ENCODE measurements around the gene ARHGEF1. TPM values are rescaled to one million over a fixed set of nuclear protein-coding genes. Genes with fewer than 3 reads are reported as not detected.

The ARHGEF1 gene
- total RNA-seq, 1 experiment from 2014 or later: 69.5 TPM

DNA sequence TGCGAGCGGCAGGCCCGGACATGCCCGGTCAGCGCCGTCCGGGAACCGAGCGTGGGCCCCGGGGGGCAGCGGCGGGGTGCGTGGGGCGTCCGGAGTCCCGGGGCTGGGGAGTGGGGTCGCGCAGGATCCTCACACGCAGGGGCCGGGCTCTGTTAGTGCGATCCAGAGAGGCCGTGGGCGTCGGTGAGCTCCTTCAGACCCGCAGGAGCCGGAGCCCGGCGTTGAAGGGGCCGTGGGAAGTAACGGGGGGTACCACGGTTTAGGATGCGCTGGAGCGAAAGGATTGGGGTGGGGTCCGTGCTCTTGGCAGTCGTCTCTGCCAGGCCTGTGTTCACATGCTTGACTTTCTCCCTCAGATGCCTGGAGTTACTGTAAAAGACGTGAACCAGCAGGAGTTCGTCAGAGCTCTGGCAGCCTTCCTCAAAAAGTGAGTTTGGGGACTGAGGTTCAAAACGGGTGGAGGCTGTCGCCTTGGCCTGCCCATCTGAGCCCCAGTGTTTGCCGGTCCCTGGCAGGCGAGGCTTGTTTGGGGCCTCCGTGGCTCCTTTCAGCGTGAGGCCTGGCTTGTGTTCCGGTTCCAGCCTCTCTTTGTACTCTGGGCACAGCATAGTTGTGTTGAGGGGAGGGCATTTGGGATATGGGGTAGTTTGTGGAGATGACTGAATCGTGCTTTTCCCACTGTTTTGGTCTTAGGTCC is 22.4 kb upstream of the ARHGEF1 start:
- Histone ChIP-seq H3K4me3 (ENCODE audit: low read depth in 2 of 2, low read length in 2 of 2) (peak overlapping the region; percentile 94), H3K27ac (ENCODE audit: low read length) (peak overlapping the region; percentile 94), H3K9me3 (ENCODE audit: control insufficient read depth, insufficient read depth, low read depth, low read length) (no peaks in the 10 kb centered on the region), H3K27me3 (ENCODE audit: control insufficient read depth, insufficient read depth, low read length) (no peaks in the 10 kb centered on the region), H3K4me1 (ENCODE audit: control insufficient read depth, insufficient read depth, low read length) (peaks cover 28% of the 10 kb centered on the region), H3K36me3 (ENCODE audit: control insufficient read depth, insufficient read depth, low read length) (peaks cover 30% of the 10 kb centered on the region)
- ChIA-PET CTCF (interaction anchor here (0.5 kb wide), 1 partner anchor 82 kb away, joined by 7 read pairs; no protein-coding TSS in a partner anchor), POLR2A (interaction anchor here (0.5 to 1.4 kb wide), 3 partner anchors 10 to 81 kb away, joined by 3 to 8 read pairs (median 4); no protein-coding TSS in a partner anchor)
- 0 out of 2 replicates have a peak, but pooled peaks have one; percentile 26 for TF ChIP-seq SIN3A (IDR thresholded peaks at IDR 0.05; ENCODE audit: borderline replicate concordance, insufficient read depth, low read depth, low read length)
- TF ChIP-seq, protein P1, sequence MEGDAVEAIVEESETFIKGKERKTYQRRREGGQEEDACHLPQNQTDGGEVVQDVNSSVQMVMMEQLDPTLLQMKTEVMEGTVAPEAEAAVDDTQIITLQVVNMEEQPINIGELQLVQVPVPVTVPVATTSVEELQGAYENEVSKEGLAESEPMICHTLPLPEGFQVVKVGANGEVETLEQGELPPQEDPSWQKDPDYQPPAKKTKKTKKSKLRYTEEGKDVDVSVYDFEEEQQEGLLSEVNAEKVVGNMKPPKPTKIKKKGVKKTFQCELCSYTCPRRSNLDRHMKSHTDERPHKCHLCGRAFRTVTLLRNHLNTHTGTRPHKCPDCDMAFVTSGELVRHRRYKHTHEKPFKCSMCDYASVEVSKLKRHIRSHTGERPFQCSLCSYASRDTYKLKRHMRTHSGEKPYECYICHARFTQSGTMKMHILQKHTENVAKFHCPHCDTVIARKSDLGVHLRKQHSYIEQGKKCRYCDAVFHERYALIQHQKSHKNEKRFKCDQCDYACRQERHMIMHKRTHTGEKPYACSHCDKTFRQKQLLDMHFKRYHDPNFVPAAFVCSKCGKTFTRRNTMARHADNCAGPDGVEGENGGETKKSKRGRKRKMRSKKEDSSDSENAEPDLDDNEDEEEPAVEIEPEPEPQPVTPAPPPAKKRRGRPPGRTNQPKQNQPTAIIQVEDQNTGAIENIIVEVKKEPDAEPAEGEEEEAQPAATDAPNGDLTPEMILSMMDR (IDR thresholded peaks at IDR 0.05): no peak
- DNase-seq (ENCODE audit: low read depth, low spot score): no peak
- intact Hi-C loops (cut with micrococcal nuclease; ENCODE audit: unreplicated experiment) (no loop called here), in situ Hi-C loops (cut with HindIII; ENCODE audit: low pct_unique_long_range_greater_than_20kb, low sequenced_read_pairs) (no loop called here)
- no TSS peak for BruUV-seq (replicated peaks)
- no peak for ATAC-seq

DNA sequence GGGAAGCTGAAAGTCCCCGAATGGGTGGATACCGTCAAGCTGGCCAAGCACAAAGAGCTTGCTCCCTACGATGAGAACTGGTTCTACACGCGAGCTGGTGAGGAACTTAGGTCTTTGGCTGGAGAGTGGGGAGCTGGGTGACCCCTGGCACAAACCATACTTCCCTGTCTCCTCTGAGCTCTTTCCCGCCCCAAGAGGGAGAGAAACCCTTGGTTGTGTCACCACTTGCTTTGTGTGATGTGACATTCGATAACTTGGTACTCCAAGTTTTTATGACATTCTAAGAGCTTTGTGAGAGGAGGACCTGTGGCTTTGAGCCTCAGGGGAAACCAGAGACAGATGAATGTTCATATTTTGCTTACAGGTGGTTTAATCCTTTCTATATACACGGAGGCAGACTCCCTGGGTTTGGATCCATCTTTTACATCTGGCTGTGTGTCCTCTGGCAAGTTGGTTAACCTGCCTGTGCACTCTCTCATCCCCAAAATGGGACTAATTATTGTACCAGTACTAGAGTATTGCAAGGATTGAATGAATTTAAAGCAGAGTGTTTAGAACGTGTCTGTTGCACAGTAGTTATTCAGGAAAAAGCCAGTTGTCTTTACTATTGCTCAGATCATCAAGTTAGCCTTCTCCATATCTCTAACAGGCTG is 21.7 kb upstream of the ARHGEF1 start:
- ChIA-PET POLR2A (interaction anchor here (0.5 to 1.4 kb wide), 2 partner anchors 9 to 19 kb away, joined by 4 to 8 read pairs; no protein-coding TSS in a partner anchor), CTCF (no interaction called here)
- TF ChIP-seq, protein P2, sequence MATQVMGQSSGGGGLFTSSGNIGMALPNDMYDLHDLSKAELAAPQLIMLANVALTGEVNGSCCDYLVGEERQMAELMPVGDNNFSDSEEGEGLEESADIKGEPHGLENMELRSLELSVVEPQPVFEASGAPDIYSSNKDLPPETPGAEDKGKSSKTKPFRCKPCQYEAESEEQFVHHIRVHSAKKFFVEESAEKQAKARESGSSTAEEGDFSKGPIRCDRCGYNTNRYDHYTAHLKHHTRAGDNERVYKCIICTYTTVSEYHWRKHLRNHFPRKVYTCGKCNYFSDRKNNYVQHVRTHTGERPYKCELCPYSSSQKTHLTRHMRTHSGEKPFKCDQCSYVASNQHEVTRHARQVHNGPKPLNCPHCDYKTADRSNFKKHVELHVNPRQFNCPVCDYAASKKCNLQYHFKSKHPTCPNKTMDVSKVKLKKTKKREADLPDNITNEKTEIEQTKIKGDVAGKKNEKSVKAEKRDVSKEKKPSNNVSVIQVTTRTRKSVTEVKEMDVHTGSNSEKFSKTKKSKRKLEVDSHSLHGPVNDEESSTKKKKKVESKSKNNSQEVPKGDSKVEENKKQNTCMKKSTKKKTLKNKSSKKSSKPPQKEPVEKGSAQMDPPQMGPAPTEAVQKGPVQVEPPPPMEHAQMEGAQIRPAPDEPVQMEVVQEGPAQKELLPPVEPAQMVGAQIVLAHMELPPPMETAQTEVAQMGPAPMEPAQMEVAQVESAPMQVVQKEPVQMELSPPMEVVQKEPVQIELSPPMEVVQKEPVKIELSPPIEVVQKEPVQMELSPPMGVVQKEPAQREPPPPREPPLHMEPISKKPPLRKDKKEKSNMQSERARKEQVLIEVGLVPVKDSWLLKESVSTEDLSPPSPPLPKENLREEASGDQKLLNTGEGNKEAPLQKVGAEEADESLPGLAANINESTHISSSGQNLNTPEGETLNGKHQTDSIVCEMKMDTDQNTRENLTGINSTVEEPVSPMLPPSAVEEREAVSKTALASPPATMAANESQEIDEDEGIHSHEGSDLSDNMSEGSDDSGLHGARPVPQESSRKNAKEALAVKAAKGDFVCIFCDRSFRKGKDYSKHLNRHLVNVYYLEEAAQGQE (IDR thresholded peaks at IDR 0.05; ENCODE audit: insufficient read depth in 1 of 2, low read depth in 2 of 2, low read length in 1 of 2): no peak
- TF ChIP-seq, protein P1 (IDR thresholded peaks at IDR 0.05): no peak
- TF ChIP-seq TCF7L2 (IDR thresholded peaks at IDR 0.05; ENCODE audit: low read depth, low read length) (no peak), SIN3A (IDR thresholded peaks at IDR 0.05; ENCODE audit: borderline replicate concordance, insufficient read depth, low read depth, low read length) (no peak), POLR2AphosphoS5 (IDR thresholded peaks at IDR 0.05; ENCODE audit: low read depth, low read length) (no peak)
- intact Hi-C loops (cut with micrococcal nuclease; ENCODE audit: unreplicated experiment) (no loop called here), in situ Hi-C loops (cut with HindIII; ENCODE audit: low pct_unique_long_range_greater_than_20kb, low sequenced_read_pairs) (no loop called here)
- peaks cover 30% of the 10 kb centered on the region for H3K36me3 ChIP-seq (ENCODE audit: control insufficient read depth, insufficient read depth, low read length)
- peaks cover 28% of the 10 kb centered on the region for H3K4me1 ChIP-seq (ENCODE audit: control insufficient read depth, insufficient read depth, low read length)
- H3K27me3 ChIP-seq (ENCODE audit: control insufficient read depth, insufficient read depth, low read length): no peaks in the 10 kb centered on the region
- no TSS peak for BruUV-seq (replicated peaks)
- DNase-seq (ENCODE audit: low read depth, low spot score): no peak
- H3K9me3 ChIP-seq (ENCODE audit: control insufficient read depth, insufficient read depth, low read depth, low read length): no peaks in the 10 kb centered on the region
- no peak for ATAC-seq
- H3K4me3 ChIP-seq (ENCODE audit: low read depth in 2 of 2, low read length in 2 of 2): peak overlapping the region; percentile 94
- H3K27ac ChIP-seq (ENCODE audit: low read length): peak overlapping the region; percentile 94

Data from Panc1 (cell line).